ENCODE data around the gene RPS21.

Gene RPS21

GRCh38 chr20:62396367-62397239, 9.7 kb downstream of the RPS21 start:
- DNase-seq (ENCODE audit: low read depth in 2 of 2) = no peak

- DNase-seq (ENCODE audit: low read depth in 2 of 2) = no peak
These were observed 11.4 kb downstream of the RPS21 start for GRCh38 chr20:62398120-62398821.

GRCh38 chr20:62400021-62400420, 13.1 kb downstream of the RPS21 start:
- DNase-seq (ENCODE audit: low read depth in 2 of 2) = no peak

GRCh38 chr20:62400541-62400940, 13.6 kb downstream of the RPS21 start:
- no peak for DNase-seq (ENCODE audit: low read depth in 2 of 2)

GRCh38 chr20:62401331-62401779, 14.5 kb downstream of the RPS21 start:
- no peak for DNase-seq (ENCODE audit: low read depth in 2 of 2)

- DNase-seq (ENCODE audit: low read depth in 2 of 2) = no peak
These were observed 15.7 kb downstream of the RPS21 start for GRCh38 chr20:62402456-62403150.

GRCh38 chr20:62403331-62403730, 16.4 kb downstream of the RPS21 start:
- no peak for DNase-seq (ENCODE audit: low read depth in 2 of 2)

GRCh38 chr20:62404112-62404665, 17.3 kb downstream of the RPS21 start:
- DNase-seq (ENCODE audit: low read depth in 2 of 2) = no peak

GRCh38 chr20:62404761-62405107, 17.8 kb downstream of the RPS21 start:
- DNase-seq (ENCODE audit: low read depth in 2 of 2) = no peak

- no peak for DNase-seq (ENCODE audit: low read depth in 2 of 2)
These were observed 18.4 kb downstream of the RPS21 start for GRCh38 chr20:62405108-62405980.

- DNase-seq (ENCODE audit: low read depth in 2 of 2) = no peak
These were observed 19.1 kb downstream of the RPS21 start for GRCh38 chr20:62405981-62406513.

- no peak for DNase-seq (ENCODE audit: low read depth in 2 of 2)
These were observed 19.8 kb downstream of the RPS21 start for GRCh38 chr20:62406635-62407176.

- peak; percentile 85 for DNase-seq (ENCODE audit: low read depth in 2 of 2)
These were observed 20.5 kb downstream of the RPS21 start, which contains the start of gene CABLES2 for GRCh38 chr20:62407221-62407992. CABLES2 (minus strand) TSS chr20:62407285; CDS start chr20:62407276, 9 bp downstream.

GRCh38 chr20:62408055-62408454, 21.2 kb downstream of the RPS21 start:
- DNase-seq (ENCODE audit: low read depth in 2 of 2) = no peak

GRCh38 chr20:62408640-62409039, 21.7 kb downstream of the RPS21 start:
- DNase-seq (ENCODE audit: low read depth in 2 of 2) = no peak

- no peak for DNase-seq (ENCODE audit: low read depth in 2 of 2)
These were observed 22.4 kb downstream of the RPS21 start for GRCh38 chr20:62409086-62409853.

GRCh38 chr20:62409931-62410745, 23.2 kb downstream of the RPS21 start:
- no peak for DNase-seq (ENCODE audit: low read depth in 2 of 2)

Measured in stimulated activated CD4-positive, alpha-beta T cell treated with anti-CD3 and anti-CD28 coated beads, Interleukin-12 subunit alpha, Interleukin-12 subunit beta, amount 100 ng/mL, for 24 hours (primary cell).